Peyer's patch (tissue), 4 donors: ENCODE data around the gene ADAM12.

Experiments used
- CTCF ChIP-seq, 6 experiments: fragments of 450-650 bp in 4 of 6; fragments of 200-600 bp in 2 of 6; sonication (generic) in 1 of 6; IDR thresholded peaks; one replicate each; pipeline ENCODE4 v1.5.1; 2017 to 2019; ENCODE audit warnings: antibody characterized with exemption in 6 of 6, mild to moderate bottlenecking in 3 of 6, moderate library complexity in 1 of 6
- POLR2A ChIP-seq, 2 donors: fragments of 450-650 bp; IDR thresholded peaks; one replicate each; pipeline ENCODE4 v1.5.1; 2017; ENCODE audit warnings: antibody characterized with exemption in 2 of 2, mild to moderate bottlenecking in 2 of 2, moderate library complexity in 2 of 2

DNA sequence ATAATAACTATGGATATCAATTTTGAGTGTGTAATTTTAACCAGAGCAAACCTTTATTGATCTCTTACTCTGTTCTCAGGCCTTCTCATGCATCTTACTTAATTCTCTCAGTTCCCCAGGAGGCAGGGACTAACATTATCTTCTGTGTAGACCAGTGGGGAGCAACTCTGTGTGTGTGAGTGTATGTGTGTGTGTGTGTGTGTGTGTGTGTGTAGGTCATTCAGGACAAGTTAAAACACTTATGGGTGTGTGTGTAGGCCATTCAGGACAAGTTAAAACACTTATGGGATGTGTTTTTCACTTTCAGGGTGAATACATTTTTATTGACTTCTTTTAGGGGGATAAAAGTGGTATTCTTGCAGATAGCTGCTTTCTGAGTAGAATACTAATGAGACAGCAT, 145.0 kb downstream of the ADAM12 start:
- TF ChIP-seq CTCF (IDR thresholded peaks at IDR 0.05) (no peak), POLR2A (IDR thresholded peaks at IDR 0.05) (no peak)
